CMK (cell line): ENCODE measurements around the gene PLA1A.
"Not testable (repeated sequence)": the region's sequence is repeated elsewhere in the genome, so short reads cannot be mapped to it uniquely, and the experiment has no call there.

Experiments
- DNase-seq: peaks from one replicate; pipeline ENCODE4 v3.0.0-alpha.2; 2010; ENCODE audit warnings: low read depth

PLA1A gene

GRCh38 chr3:119597548-119598288, at the start of gene PLA1A:
Gene PLA1A, plus strand, starts transcription at chr3:119597885. Its CDS starts 29 bp downstream, at chr3:119597914.
- DNase-seq, result no peak

- no peak for DNase-seq
These were observed 49.3 kb upstream of the PLA1A start for GRCh38 chr3:119548341-119548740.

- DNase-seq, result no peak
These were observed 47.3 kb upstream of the PLA1A start for GRCh38 chr3:119550192-119550910.

GRCh38 chr3:119551598-119551997, 46.1 kb upstream of the PLA1A start:
- DNase-seq, result no peak

- DNase-seq, result not testable (repeated sequence)
These were observed 44.8 kb upstream of the PLA1A start for GRCh38 chr3:119552928-119553327.

- no peak for DNase-seq
These were observed 43.8 kb upstream of the PLA1A start for GRCh38 chr3:119553823-119554415.

- DNase-seq, result no peak
These were observed 42.4 kb upstream of the PLA1A start for GRCh38 chr3:119555309-119555735.

GRCh38 chr3:119555929-119556328, 41.8 kb upstream of the PLA1A start:
- DNase-seq, result no peak

- DNase-seq, result no peak
These were observed 40.4 kb upstream of the PLA1A start for GRCh38 chr3:119557192-119557876.

- DNase-seq, result no peak
These were observed 39.8 kb upstream of the PLA1A start for GRCh38 chr3:119557877-119558269.

- no peak for DNase-seq
These were observed 38.9 kb upstream of the PLA1A start for GRCh38 chr3:119558626-119559317.

GRCh38 chr3:119559441-119559963, 38.2 kb upstream of the PLA1A start, which contains the start of gene CD80:
Gene CD80, minus strand, starts transcription at chr3:119559614. Its CDS starts 1,886 bp downstream, at chr3:119557728.
- DNase-seq, result no peak

GRCh38 chr3:119560160-119560559, 37.5 kb upstream of the PLA1A start:
- DNase-seq, result no peak

- DNase-seq, result no peak
These were observed 35.3 kb upstream of the PLA1A start for GRCh38 chr3:119562307-119562961.

- not testable (repeated sequence) for DNase-seq
These were observed 34.4 kb upstream of the PLA1A start for GRCh38 chr3:119563334-119563733.

- no peak for DNase-seq
These were observed 28.5 kb upstream of the PLA1A start for GRCh38 chr3:119569156-119569555.

GRCh38 chr3:119570229-119570628, 27.5 kb upstream of the PLA1A start:
- no peak for DNase-seq

GRCh38 chr3:119571230-119571629, 26.5 kb upstream of the PLA1A start:
- DNase-seq, result no peak

- no peak for DNase-seq
These were observed 26.0 kb upstream of the PLA1A start for GRCh38 chr3:119571688-119572087.

GRCh38 chr3:119575507-119575906, 22.2 kb upstream of the PLA1A start:
- no peak for DNase-seq
